ENCODE results near the gene HOXB3.

The HOXB3 gene

GRCh38 chr17:48624544-48625494, 34.8 kb upstream of the HOXB3 start:
- no peak for TF ChIP-seq TAF1 (IDR thresholded peaks at IDR 0.05; ENCODE audit: borderline replicate concordance, low read depth, low read length)
- no peak for TF ChIP-seq POLR2AphosphoS5 (IDR thresholded peaks at IDR 0.05; ENCODE audit: low read depth, low read length)
- TF ChIP-seq POLR2A (IDR thresholded peaks at IDR 0.05; ENCODE audit: low read depth, low read length), result no peak
- DNase-seq (ENCODE audit: insufficient read length), result no peak
- peak; percentile 54 for FAIRE-seq

DNA sequence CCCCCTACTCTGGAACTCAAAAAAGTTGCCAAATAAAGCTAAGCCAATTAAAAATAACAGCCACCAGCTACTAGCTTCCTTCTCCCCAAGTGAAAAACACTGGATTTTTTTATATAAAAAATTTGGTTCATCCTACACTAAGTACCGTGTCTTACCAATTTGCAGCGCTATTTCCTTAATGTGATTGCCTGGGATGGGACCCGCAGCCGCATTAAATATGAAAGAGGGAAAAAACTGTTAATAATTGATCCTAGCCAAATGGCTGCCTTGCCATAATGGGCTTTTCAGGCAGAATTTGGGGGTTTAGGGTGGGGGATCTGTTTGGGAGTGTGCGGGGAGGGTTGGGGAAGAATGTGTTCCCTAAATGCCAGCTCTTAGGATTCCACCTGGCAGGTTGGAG, 34.1 kb upstream of the HOXB3 start:
- DNase-seq (ENCODE audit: insufficient read length) (no peak), FAIRE-seq (no peak)
- TF ChIP-seq POLR2A (IDR thresholded peaks at IDR 0.05; ENCODE audit: low read depth, low read length), result no peak
- no peak for TF ChIP-seq POLR2AphosphoS5 (IDR thresholded peaks at IDR 0.05; ENCODE audit: low read depth, low read length)
- no peak for TF ChIP-seq TAF1 (IDR thresholded peaks at IDR 0.05; ENCODE audit: borderline replicate concordance, low read depth, low read length)

- FAIRE-seq, result no peak
- TF ChIP-seq POLR2A (IDR thresholded peaks at IDR 0.05; ENCODE audit: low read depth, low read length) (no peak), TAF1 (IDR thresholded peaks at IDR 0.05; ENCODE audit: borderline replicate concordance, low read depth, low read length) (no peak), POLR2AphosphoS5 (IDR thresholded peaks at IDR 0.05; ENCODE audit: low read depth, low read length) (no peak)
- DNase-seq (ENCODE audit: insufficient read length), result no peak
These were observed 33.5 kb upstream of the HOXB3 start for GRCh38 chr17:48623583-48623982.

GRCh38 chr17:48622857-48623256, 32.8 kb upstream of the HOXB3 start:
- no peak for DNase-seq (ENCODE audit: insufficient read length)
- TF ChIP-seq POLR2A (IDR thresholded peaks at IDR 0.05; ENCODE audit: low read depth, low read length) (no peak), TAF1 (IDR thresholded peaks at IDR 0.05; ENCODE audit: borderline replicate concordance, low read depth, low read length) (no peak), POLR2AphosphoS5 (IDR thresholded peaks at IDR 0.05; ENCODE audit: low read depth, low read length) (no peak)
- FAIRE-seq, result no peak

DNA sequence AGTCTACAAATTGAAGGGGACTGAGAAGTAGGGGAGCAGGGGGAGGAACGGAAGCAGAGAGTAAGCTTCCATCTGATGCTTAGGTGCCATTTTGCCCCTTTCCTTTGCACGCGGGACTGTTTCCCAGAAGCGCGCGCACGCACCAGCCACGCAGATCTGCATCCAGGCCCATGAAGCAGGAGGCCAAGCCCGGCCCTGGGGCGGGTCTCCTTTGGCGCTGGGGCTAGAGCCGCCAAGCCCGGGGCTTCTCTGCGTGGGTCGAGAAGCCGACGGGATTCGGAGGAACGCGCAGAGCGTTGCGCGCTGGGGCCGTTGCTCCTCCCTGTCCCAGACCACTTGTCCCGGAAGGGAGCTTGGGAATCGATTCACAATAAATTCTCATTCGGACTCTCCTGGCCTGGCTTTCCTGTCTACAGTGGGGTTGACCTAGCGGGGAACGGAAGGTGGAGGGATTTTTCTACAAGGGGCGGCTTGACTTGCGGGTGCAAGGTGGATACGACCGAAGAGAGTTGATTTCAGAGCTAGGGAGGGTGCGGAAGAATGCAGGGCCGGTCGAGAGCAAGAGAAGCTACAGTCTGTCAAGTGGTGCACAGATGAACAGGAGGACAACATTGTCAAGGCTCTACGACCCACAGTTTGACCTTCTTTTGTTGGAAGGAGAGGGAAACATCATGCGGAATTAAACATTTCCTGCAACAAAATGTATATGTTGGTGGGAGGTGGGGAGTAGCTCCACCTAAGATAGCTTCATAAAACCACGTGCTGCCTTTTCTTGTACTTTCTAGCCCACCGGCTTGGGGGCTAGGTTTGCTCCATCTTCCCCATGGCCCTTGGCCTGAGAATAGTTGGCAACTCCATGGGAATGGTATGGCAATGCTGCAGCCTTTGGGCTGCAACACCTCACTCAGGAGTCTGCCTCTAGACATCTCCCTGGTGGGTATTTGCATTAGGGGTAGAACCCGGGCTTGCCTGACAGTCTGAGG, 31.7 kb upstream of the HOXB3 start:
- DNase-seq (ENCODE audit: insufficient read length) (no peak), FAIRE-seq (no peak)
- no peak for TF ChIP-seq POLR2A (IDR thresholded peaks at IDR 0.05; ENCODE audit: low read depth, low read length)
- no peak for TF ChIP-seq TAF1 (IDR thresholded peaks at IDR 0.05; ENCODE audit: borderline replicate concordance, low read depth, low read length)
- TF ChIP-seq POLR2AphosphoS5 (IDR thresholded peaks at IDR 0.05; ENCODE audit: low read depth, low read length), result no peak

- DNase-seq (ENCODE audit: insufficient read length), result no peak
- no peak for TF ChIP-seq POLR2A (IDR thresholded peaks at IDR 0.05; ENCODE audit: low read depth, low read length)
- no peak for TF ChIP-seq POLR2AphosphoS5 (IDR thresholded peaks at IDR 0.05; ENCODE audit: low read depth, low read length)
- no peak for TF ChIP-seq TAF1 (IDR thresholded peaks at IDR 0.05; ENCODE audit: borderline replicate concordance, low read depth, low read length)
- FAIRE-seq, result no peak
These were observed 30.6 kb upstream of the HOXB3 start for GRCh38 chr17:48620461-48621139.

DNA sequence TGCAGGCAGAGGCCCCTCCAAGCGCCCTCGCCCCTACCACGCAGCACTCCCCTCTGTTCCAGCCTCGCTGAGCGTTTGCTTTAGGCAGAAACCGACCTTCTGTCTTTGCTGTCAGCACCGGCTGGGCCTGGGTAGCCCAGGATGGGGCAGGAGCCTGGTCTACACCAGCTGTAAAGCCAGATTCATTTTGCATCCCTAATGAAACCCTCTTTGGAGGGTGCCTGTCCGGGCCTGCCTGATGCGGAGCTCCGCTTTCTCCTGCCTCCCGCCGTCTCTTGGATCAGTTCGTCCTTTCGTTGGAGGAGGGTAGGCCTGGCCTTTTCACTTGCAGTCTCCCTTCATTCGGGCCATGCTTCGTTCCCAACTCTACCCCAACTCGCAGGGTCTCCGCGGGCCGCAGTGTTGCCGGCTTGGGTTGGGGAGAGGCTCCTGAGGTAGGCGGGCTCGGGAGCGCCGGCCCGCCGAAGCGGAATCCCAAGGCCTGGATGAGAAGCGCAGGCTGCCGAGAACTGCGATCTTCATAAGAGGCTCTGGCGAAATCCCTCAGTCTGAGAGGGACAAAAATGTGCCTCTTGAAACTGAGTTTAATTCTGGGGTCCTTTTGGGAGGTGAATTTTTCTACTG, 29.9 kb upstream of the HOXB3 start:
- DNase-seq (ENCODE audit: insufficient read length) (no peak), FAIRE-seq (no peak)
- TF ChIP-seq POLR2AphosphoS5 (IDR thresholded peaks at IDR 0.05; ENCODE audit: low read depth, low read length) (no peak), TAF1 (IDR thresholded peaks at IDR 0.05; ENCODE audit: borderline replicate concordance, low read depth, low read length) (no peak), POLR2A (IDR thresholded peaks at IDR 0.05; ENCODE audit: low read depth, low read length) (no peak)

DNA sequence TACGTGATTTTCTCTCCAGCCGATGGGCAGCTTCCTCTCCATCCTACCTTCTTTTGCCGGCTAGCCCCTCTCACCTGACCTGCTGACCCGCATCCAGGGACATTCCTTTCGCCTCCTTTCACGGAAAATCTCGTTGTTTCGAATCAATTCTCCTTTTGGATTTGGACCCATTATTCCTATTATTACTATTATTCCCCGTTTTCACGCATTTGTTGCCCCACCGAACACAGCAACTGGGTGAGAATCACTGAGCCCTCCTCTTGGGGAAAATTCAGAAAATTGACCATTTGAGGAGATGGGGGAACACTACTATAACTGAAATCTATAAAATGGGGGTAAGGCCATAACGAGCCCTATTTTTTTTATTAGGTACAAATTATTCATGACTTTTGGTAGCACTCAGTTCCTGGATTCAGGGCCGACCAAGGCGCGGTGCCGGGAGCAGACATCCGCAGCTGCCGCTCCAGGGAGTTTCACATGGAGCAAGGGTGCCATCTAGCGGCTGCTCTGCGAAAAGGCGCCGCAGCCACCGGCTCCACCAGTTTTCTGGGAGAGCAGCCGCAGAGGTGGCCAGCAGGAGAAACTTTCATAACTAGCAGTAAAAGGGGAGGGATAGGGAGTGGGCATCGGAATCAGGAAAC, 28.3 kb upstream of the HOXB3 start:
- DNase-seq (ENCODE audit: insufficient read length) (peak; percentile 92), FAIRE-seq (peak; percentile 95)
- TF ChIP-seq TAF1 (IDR thresholded peaks at IDR 0.05; ENCODE audit: borderline replicate concordance, low read depth, low read length), result no peak
- no peak for TF ChIP-seq POLR2AphosphoS5 (IDR thresholded peaks at IDR 0.05; ENCODE audit: low read depth, low read length)
- no peak for TF ChIP-seq POLR2A (IDR thresholded peaks at IDR 0.05; ENCODE audit: low read depth, low read length)

GRCh38 chr17:48617471-48618255, 27.6 kb upstream of the HOXB3 start:
- DNase-seq (ENCODE audit: insufficient read length) (no peak), FAIRE-seq (no peak)
- TF ChIP-seq TAF1 (IDR thresholded peaks at IDR 0.05; ENCODE audit: borderline replicate concordance, low read depth, low read length) (no peak), POLR2A (IDR thresholded peaks at IDR 0.05; ENCODE audit: low read depth, low read length) (no peak), POLR2AphosphoS5 (IDR thresholded peaks at IDR 0.05; ENCODE audit: low read depth, low read length) (no peak)
